Tibial artery (tissue), 4 donors: ENCODE data around the gene EHD1.

Source experiments
- DNase-seq, 2 donors: peaks; one replicate each; pipeline ENCODE4 v3.0.0-alpha.2; 2019
- H3K27ac ChIP-seq, 2 donors: fragments of 200-600 bp; sonication (generic) in 1 of 2; 1 replicate in 1 of 2; 2 replicates in 1 of 2; pipeline ENCODE4 v1.5.1; 2018 to 2019; ENCODE audit warnings: mild to moderate bottlenecking in 1 of 2
- H3K27me3 ChIP-seq, 2 donors: fragments of 200-600 bp; sonication (generic) in 1 of 2; one replicate each; pipeline versions ENCODE4 v1.5.1 to v1.6.0; 2016 to 2019
- H3K36me3 ChIP-seq, 3 donors: fragments of 200-600 bp; sonication (generic) in 2 of 3; one replicate each; pipeline ENCODE4 v1.5.1; 2016 to 2019; ENCODE audit warnings: mild to moderate bottlenecking in 2 of 3
- H3K4me1 ChIP-seq, 4 donors: fragments of 200-600 bp; sonication (generic) in 2 of 4; 1 replicate in 3 of 4; 2 replicates in 1 of 4; pipeline ENCODE4 v1.5.1; 2016 to 2019
- H3K4me3 ChIP-seq, 2 donors: fragments of 200-600 bp; sonication (generic) in 1 of 2; 1 replicate in 1 of 2; 2 replicates in 1 of 2; pipeline ENCODE4 v1.5.1; 2018 to 2019; ENCODE audit warnings: mild to moderate bottlenecking in 2 of 2
- H3K9me3 ChIP-seq, 3 donors: fragments of 200-600 bp; sonication (generic) in 1 of 3; one replicate each; pipeline ENCODE4 v1.5.1; 2016 to 2019
- CTCF ChIP-seq, 2 experiments: fragments of 200-600 bp in 1 of 2; fragments of 450-650 bp in 1 of 2; IDR thresholded peaks; one replicate each; pipeline ENCODE4 v1.5.1; 2017 to 2019; ENCODE audit warnings: antibody characterized with exemption in 2 of 2, mild to moderate bottlenecking in 1 of 2, moderate library complexity in 1 of 2
- intact Hi-C: fragments of 100-400 bp; cut with DNase I; formaldehyde crosslinking; loops from one replicate; pipeline ENCODE4 v1.15.0; 2023; ENCODE audit warnings: low total_unique reads

Gene EHD1

DNA sequence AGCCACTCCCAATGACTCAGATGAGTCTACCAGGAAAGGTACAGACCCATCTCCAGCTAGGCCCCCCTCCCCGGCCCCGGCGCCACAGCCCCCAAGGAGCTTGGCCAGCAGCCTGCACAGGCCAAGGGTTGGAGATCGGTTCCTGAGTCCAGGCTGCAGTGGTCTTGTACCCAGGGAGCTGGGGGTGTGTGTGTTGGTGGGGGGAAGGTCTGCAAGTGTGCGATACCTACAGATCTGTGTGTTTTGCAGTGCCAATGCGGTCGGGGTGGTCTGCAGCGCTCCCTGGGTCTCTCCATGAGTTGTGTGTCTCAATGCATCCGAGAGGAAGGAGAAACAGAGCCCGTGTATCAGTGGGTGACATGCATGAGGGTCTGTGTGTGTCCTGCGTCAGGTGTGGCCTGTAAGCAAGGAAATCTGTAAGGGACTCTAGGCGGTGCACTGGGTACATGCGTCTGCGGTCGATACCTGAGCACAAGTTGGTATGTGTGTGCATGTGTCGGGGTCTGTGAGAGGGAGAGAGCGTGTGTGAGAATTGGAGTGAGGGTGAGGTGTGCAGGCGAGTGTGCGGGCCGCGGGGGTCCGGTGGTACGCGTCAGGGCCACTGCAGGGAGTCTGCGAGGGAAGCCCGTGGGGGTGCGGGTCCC, 34.6 kb downstream of the EHD1 start:
- no peak for DNase-seq
- Histone ChIP-seq H3K4me3 (peak overlapping the region in 1 of 2 donors; percentile 51), H3K4me1 (peaks cover 0 to 30% (median 19%) of the 10 kb centered on the region in 4 donors), H3K27me3 (peaks cover 0 to 5% of the 10 kb centered on the region in 2 donors), H3K36me3 (peaks cover 0 to 16% (median 0%) of the 10 kb centered on the region in 3 donors), H3K27ac (no peak overlapping the region), H3K9me3 (no peaks in the 10 kb centered on the region)
- TF ChIP-seq CTCF (IDR thresholded peaks at IDR 0.05): no peak
- intact Hi-C loops: no loop called here

GRCh38 chr11:64842851-64843685, 35.4 kb downstream of the EHD1 start:
- H3K27ac ChIP-seq: no peak overlapping the region
- H3K4me3 ChIP-seq: no peak overlapping the region
- peaks cover 0 to 23% (median 0%) of the 10 kb centered on the region in 3 donors for H3K36me3 ChIP-seq
- intact Hi-C loops: no loop called here
- H3K27me3 ChIP-seq: peaks cover 0 to 5% of the 10 kb centered on the region in 2 donors
- peaks cover 0 to 23% (median 14%) of the 10 kb centered on the region in 4 donors for H3K4me1 ChIP-seq
- no peak for DNase-seq
- H3K9me3 ChIP-seq: no peaks in the 10 kb centered on the region
- no peak for TF ChIP-seq CTCF (IDR thresholded peaks at IDR 0.05)

DNA sequence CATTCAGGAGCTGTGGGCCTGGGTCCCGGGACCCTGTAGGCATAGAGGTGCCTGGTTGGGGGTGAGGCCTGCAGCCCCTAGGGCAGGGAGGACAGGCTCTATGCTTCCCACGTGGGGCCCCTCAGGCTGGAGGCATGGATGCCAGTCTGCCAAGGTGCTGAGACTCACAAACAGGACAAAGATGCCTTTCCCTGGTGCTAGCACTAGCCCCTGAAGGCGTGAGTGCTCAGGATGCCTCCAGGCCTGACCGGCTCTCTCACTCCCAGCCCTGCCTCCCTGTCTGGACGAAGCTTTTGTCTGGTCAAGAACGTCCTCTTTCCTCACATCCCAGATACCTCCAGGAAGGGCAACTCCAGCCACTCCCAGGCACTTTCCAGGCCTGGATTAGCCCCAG, 36.1 kb downstream of the EHD1 start:
- peaks cover 0 to 17% (median 12%) of the 10 kb centered on the region in 4 donors for H3K4me1 ChIP-seq
- TF ChIP-seq CTCF (IDR thresholded peaks at IDR 0.05): no peak

GRCh38 chr11:64841592-64842365, 36.6 kb downstream of the EHD1 start:
- H3K27ac ChIP-seq: no peak overlapping the region
- no peak for TF ChIP-seq CTCF (IDR thresholded peaks at IDR 0.05)

More for the DNA sequence above, 36.1 kb downstream of the EHD1 start:
- H3K27ac ChIP-seq: no peak overlapping the region
- H3K36me3 ChIP-seq: peaks cover 0 to 29% (median 0%) of the 10 kb centered on the region in 3 donors
- no peak overlapping the region for H3K4me3 ChIP-seq
- H3K27me3 ChIP-seq: peaks cover 0 to 5% of the 10 kb centered on the region in 2 donors
- DNase-seq: no peak
- no peaks in the 10 kb centered on the region for H3K9me3 ChIP-seq
- intact Hi-C loops: no loop called here

More at GRCh38 chr11:64841592-64842365, 36.6 kb downstream of the EHD1 start:
- intact Hi-C loops: no loop called here
- H3K4me3 ChIP-seq: no peak overlapping the region
- peaks cover 0 to 29% (median 0%) of the 10 kb centered on the region in 3 donors for H3K36me3 ChIP-seq
- no peak for DNase-seq
- H3K27me3 ChIP-seq: peaks cover 0 to 5% of the 10 kb centered on the region in 2 donors
- peaks cover 0 to 14% (median 9%) of the 10 kb centered on the region in 4 donors for H3K4me1 ChIP-seq
- no peaks in the 10 kb centered on the region for H3K9me3 ChIP-seq
